HG03432 (cell line): ENCODE data around the gene ARHGDIA.

Source experiments
- ATAC-seq: cut with Tn5 transposase; IDR thresholded peaks from one replicate; pipeline ENCODE4 v1.9.1; 2021; ENCODE audit warnings: mild to moderate bottlenecking, moderate library complexity; ENCODE audit not compliant: unreplicated experiment

The ARHGDIA gene

GRCh38 chr17:81870981-81871386 lies at the start of gene ARHGDIA:
TSS of gene ARHGDIA (minus strand) at chr17:81871337. CDS start at chr17:81869930, 1,407 bp downstream.
- ATAC-seq: peak; percentile 26

GRCh38 chr17:81918832-81919545 lies 47.9 kb upstream of the ARHGDIA start:
- no peak for ATAC-seq

- ATAC-seq: peak; percentile 8
Measured at GRCh38 chr17:81918333-81918669, 47.2 kb upstream of the ARHGDIA start.

GRCh38 chr17:81917565-81918332 lies 46.6 kb upstream of the ARHGDIA start, which contains the start of gene SIRT7:
TSS of gene SIRT7 (minus strand) at chr17:81918176. CDS start at chr17:81918131, 45 bp downstream.
- peak; percentile 59 for ATAC-seq

- ATAC-seq: no peak
Measured at GRCh38 chr17:81916234-81917001, 45.3 kb upstream of the ARHGDIA start.

GRCh38 chr17:81915331-81915730 lies 44.2 kb upstream of the ARHGDIA start:
- ATAC-seq: no peak

GRCh38 chr17:81914103-81914850 lies 43.1 kb upstream of the ARHGDIA start:
- ATAC-seq: no peak

GRCh38 chr17:81913394-81914102 lies 42.4 kb upstream of the ARHGDIA start:
- no peak for ATAC-seq

- ATAC-seq: no peak
Measured at GRCh38 chr17:81912441-81913309, 41.5 kb upstream of the ARHGDIA start.

GRCh38 chr17:81911969-81912368 lies 40.8 kb upstream of the ARHGDIA start:
- no peak for ATAC-seq

- ATAC-seq: peak; percentile 72
Measured at GRCh38 chr17:81911277-81911961, 40.3 kb upstream of the ARHGDIA start, which contains the start of gene PCYT2. TSS of gene PCYT2 (minus strand) at chr17:81911399. CDS start at chr17:81911355, 44 bp downstream.

GRCh38 chr17:81910840-81911276 lies 39.7 kb upstream of the ARHGDIA start:
- ATAC-seq: peak; percentile 39

GRCh38 chr17:81909966-81910839 lies 39.1 kb upstream of the ARHGDIA start:
- no peak for ATAC-seq

- no peak for ATAC-seq
Measured at GRCh38 chr17:81909231-81909630, 38.1 kb upstream of the ARHGDIA start.

GRCh38 chr17:81908793-81909192 lies 37.7 kb upstream of the ARHGDIA start:
- ATAC-seq: no peak

- no peak for ATAC-seq
Measured at GRCh38 chr17:81907219-81908145, 36.3 kb upstream of the ARHGDIA start.
